ENCODE results near the gene CD1D.

DNA sequence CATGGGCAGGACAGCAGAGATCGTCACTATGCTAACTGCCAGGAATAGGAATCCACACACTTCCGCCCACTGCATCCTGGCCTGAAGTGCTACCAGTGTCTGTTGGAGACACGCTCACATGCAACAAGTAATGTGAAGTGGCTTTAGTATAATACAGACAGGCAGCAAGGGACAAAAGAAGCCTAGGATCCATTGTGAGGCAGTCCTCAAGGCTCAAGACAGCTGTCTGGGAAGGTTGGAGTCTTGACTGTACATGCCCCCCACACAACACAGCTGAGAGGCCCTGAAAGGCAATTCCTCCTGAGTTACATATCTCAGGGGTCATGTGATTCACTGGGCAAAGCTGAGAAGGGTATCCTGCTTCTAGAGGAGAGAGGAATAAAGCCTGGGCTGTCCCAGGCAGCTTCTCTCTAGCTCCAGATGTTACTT lies 39.9 kb upstream of the CD1D start:
- TF ChIP-seq, protein P1, sequence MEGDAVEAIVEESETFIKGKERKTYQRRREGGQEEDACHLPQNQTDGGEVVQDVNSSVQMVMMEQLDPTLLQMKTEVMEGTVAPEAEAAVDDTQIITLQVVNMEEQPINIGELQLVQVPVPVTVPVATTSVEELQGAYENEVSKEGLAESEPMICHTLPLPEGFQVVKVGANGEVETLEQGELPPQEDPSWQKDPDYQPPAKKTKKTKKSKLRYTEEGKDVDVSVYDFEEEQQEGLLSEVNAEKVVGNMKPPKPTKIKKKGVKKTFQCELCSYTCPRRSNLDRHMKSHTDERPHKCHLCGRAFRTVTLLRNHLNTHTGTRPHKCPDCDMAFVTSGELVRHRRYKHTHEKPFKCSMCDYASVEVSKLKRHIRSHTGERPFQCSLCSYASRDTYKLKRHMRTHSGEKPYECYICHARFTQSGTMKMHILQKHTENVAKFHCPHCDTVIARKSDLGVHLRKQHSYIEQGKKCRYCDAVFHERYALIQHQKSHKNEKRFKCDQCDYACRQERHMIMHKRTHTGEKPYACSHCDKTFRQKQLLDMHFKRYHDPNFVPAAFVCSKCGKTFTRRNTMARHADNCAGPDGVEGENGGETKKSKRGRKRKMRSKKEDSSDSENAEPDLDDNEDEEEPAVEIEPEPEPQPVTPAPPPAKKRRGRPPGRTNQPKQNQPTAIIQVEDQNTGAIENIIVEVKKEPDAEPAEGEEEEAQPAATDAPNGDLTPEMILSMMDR (IDR thresholded peaks at IDR 0.05): no peak
- TF ChIP-seq POLR2A (IDR thresholded peaks at IDR 0.05): no peak

Measured in right lobe of liver (tissue), 4 donors.